Karpas-422 (cell line): ENCODE results near the gene MYMK. TPM values are rescaled to one million over a fixed set of nuclear protein-coding genes. Genes with fewer than 3 reads are reported as not detected.

Experiments
- DNase-seq: peaks from one replicate; pipeline ENCODE4 v3.0.0-alpha.2; 2015
- H2AFZ ChIP-seq: fragments of 200-600 bp; sonication (generic); 2 replicates; pipeline ENCODE4 v1.6.1; 2014; ENCODE audit warnings: antibody characterized with exemption, low read length, mixed read lengths
- H3K27ac ChIP-seq: fragments of 200-600 bp; sonication (generic); 2 replicates; pipeline ENCODE4 v1.5.1; 2014; ENCODE audit warnings: mild to moderate bottlenecking, low read length, moderate library complexity
- H3K27me3 ChIP-seq: fragments of 200-600 bp; sonication (generic); 2 replicates; pipeline ENCODE4 v1.6.1; 2014; ENCODE audit warnings: low read length, mixed read lengths
- H3K36me3 ChIP-seq: fragments of 200-600 bp; sonication (generic); 2 replicates; pipeline ENCODE4 v1.6.1; 2014; ENCODE audit warnings: low read length, mixed read lengths; ENCODE audit not compliant: insufficient read depth
- H3K4me1 ChIP-seq: fragments of 200-600 bp; sonication (generic); 2 replicates; pipeline ENCODE4 v1.6.1; 2014; ENCODE audit warnings: mild to moderate bottlenecking, low read length, mixed read lengths
- H3K4me2 ChIP-seq: fragments of 200-600 bp; sonication (generic); 2 replicates; pipeline ENCODE4 v1.6.1; 2014; ENCODE audit warnings: low read length, low read depth, mild to moderate bottlenecking; ENCODE audit not compliant: poor library complexity, severe bottlenecking
- H3K4me3 ChIP-seq: fragments of 200-600 bp; sonication (generic); 2 replicates; pipeline ENCODE4 v1.5.1; 2014; ENCODE audit warnings: mild to moderate bottlenecking, antibody characterized with exemption, low read length, mixed read lengths
- H3K79me2 ChIP-seq: fragments of 200-600 bp; sonication (generic); 2 replicates; pipeline ENCODE4 v1.6.1; 2014; ENCODE audit warnings: mild to moderate bottlenecking, low read length, mixed read lengths
- H3K9ac ChIP-seq: fragments of 200-600 bp; sonication (generic); 2 replicates; pipeline ENCODE4 v1.6.0; 2014; ENCODE audit warnings: low read length
- H3K9me2 ChIP-seq: fragments of 200-600 bp; sonication (generic), shearing (Covaris generic); replicated peaks from 2 replicates; pipeline ENCODE4 v1.6.0; 2014; ENCODE audit warnings: mild to moderate bottlenecking, low read length, moderate library complexity; ENCODE audit not compliant: insufficient read depth
- H3K9me3 ChIP-seq: fragments of 300-700, 200-600 bp; sonication (generic); 2 replicates; pipeline ENCODE4 v1.6.1; 2014; ENCODE audit warnings: low read length, mixed read lengths
- H4K20me1 ChIP-seq: fragments of 200-600 bp; sonication (generic); 2 replicates; pipeline ENCODE4 v1.6.1; 2014; ENCODE audit warnings: mild to moderate bottlenecking, antibody characterized with exemption, low read length, low read depth; ENCODE audit not compliant: insufficient read depth
- total RNA-seq: library from RNA; depleted of rRNA; stranded (reverse); fragments of >200 nt; shearing (Covaris generic); gene quantifications from 2 replicates; pipeline ENCODE4 v1.2.3, GENCODE V29; 2014; ENCODE audit warnings: low replicate concordance

Gene MYMK
- total RNA-seq, 1 experiment from 2014 or later: not detected

GRCh38 chr9:133516256-133516960 is 8.4 kb downstream of the MYMK start:
- Histone ChIP-seq H3K79me2 (no peaks in the 10 kb centered on the region), H3K36me3 (no peaks in the 10 kb centered on the region), H3K9ac (no peak overlapping the region), H2AFZ (no peak overlapping the region), H4K20me1 (no peaks in the 10 kb centered on the region), H3K9me2 (no peaks in the 10 kb centered on the region), H3K27me3 (no peaks in the 10 kb centered on the region), H3K9me3 (no peaks in the 10 kb centered on the region; the same call in 1 of the 2 replicates), H3K4me3 (no peak overlapping the region), H3K4me2 (no peak overlapping the region), H3K4me1 (no peaks in the 10 kb centered on the region), H3K27ac (no peak overlapping the region)
- no peak for DNase-seq

GRCh38 chr9:133515615-133516255 is 9.0 kb downstream of the MYMK start:
- no peaks in the 10 kb centered on the region for H3K27me3 ChIP-seq
- no peak overlapping the region for H2AFZ ChIP-seq
- H3K9me3 ChIP-seq: no peaks in the 10 kb centered on the region; the same call in 1 of the 2 replicates
- H3K27ac ChIP-seq: no peak overlapping the region
- DNase-seq: no peak
- no peaks in the 10 kb centered on the region for H3K36me3 ChIP-seq
- no peaks in the 10 kb centered on the region for H3K9me2 ChIP-seq
- H3K4me3 ChIP-seq: no peak overlapping the region
- H3K9ac ChIP-seq: no peak overlapping the region
- no peaks in the 10 kb centered on the region for H4K20me1 ChIP-seq
- H3K4me2 ChIP-seq: no peak overlapping the region
- H3K4me1 ChIP-seq: no peaks in the 10 kb centered on the region
- no peaks in the 10 kb centered on the region for H3K79me2 ChIP-seq

GRCh38 chr9:133515240-133515610 is 9.5 kb downstream of the MYMK start:
- no peak for DNase-seq
- H2AFZ ChIP-seq: no peak overlapping the region

GRCh38 chr9:133514460-133515239 is 10.1 kb downstream of the MYMK start:
- H3K4me2 ChIP-seq: no peak overlapping the region

More at GRCh38 chr9:133515240-133515610, 9.5 kb downstream of the MYMK start:
- H3K9me2 ChIP-seq: no peaks in the 10 kb centered on the region
- H3K9ac ChIP-seq: no peak overlapping the region
- H4K20me1 ChIP-seq: no peaks in the 10 kb centered on the region
- no peaks in the 10 kb centered on the region for H3K4me1 ChIP-seq
- no peaks in the 10 kb centered on the region for H3K79me2 ChIP-seq
- no peaks in the 10 kb centered on the region for H3K36me3 ChIP-seq
- H3K9me3 ChIP-seq: no peaks in the 10 kb centered on the region; the same call in 1 of the 2 replicates
- no peak overlapping the region for H3K4me2 ChIP-seq
- no peaks in the 10 kb centered on the region for H3K27me3 ChIP-seq
- H3K27ac ChIP-seq: no peak overlapping the region
- H3K4me3 ChIP-seq: no peak overlapping the region

GRCh38 chr9:133513214-133514100 is 11.3 kb downstream of the MYMK start:
- H3K4me2 ChIP-seq: no peak overlapping the region
- no peaks in the 10 kb centered on the region for H3K9me2 ChIP-seq
- no peaks in the 10 kb centered on the region for H3K4me1 ChIP-seq
- H3K36me3 ChIP-seq: no peaks in the 10 kb centered on the region
- DNase-seq: no peak
- no peaks in the 10 kb centered on the region for H3K79me2 ChIP-seq
- H3K9ac ChIP-seq: no peak overlapping the region
- no peak overlapping the region for H3K4me3 ChIP-seq
- H4K20me1 ChIP-seq: no peaks in the 10 kb centered on the region
- no peaks in the 10 kb centered on the region; the same call in 1 of the 2 replicates for H3K9me3 ChIP-seq
- H3K27ac ChIP-seq: no peak overlapping the region
- H3K27me3 ChIP-seq: no peaks in the 10 kb centered on the region
- H2AFZ ChIP-seq: no peak overlapping the region

More at GRCh38 chr9:133514460-133515239, 10.1 kb downstream of the MYMK start:
- no peak overlapping the region for H2AFZ ChIP-seq
- no peak overlapping the region for H3K4me3 ChIP-seq
- H3K27me3 ChIP-seq: no peaks in the 10 kb centered on the region
- no peaks in the 10 kb centered on the region for H3K4me1 ChIP-seq
- H3K79me2 ChIP-seq: no peaks in the 10 kb centered on the region
- H3K27ac ChIP-seq: no peak overlapping the region
- DNase-seq: no peak
- no peaks in the 10 kb centered on the region for H4K20me1 ChIP-seq
- H3K9ac ChIP-seq: no peak overlapping the region
- H3K36me3 ChIP-seq: no peaks in the 10 kb centered on the region
- no peaks in the 10 kb centered on the region; the same call in 1 of the 2 replicates for H3K9me3 ChIP-seq
- no peaks in the 10 kb centered on the region for H3K9me2 ChIP-seq

GRCh38 chr9:133512253-133513213 is 12.2 kb downstream of the MYMK start:
- H3K9me3 ChIP-seq: no peaks in the 10 kb centered on the region; the same call in 1 of the 2 replicates
- no peaks in the 10 kb centered on the region for H3K4me1 ChIP-seq
- no peak overlapping the region for H3K27ac ChIP-seq
- no peak overlapping the region for H3K9ac ChIP-seq
- no peak for DNase-seq
- no peaks in the 10 kb centered on the region for H3K79me2 ChIP-seq
- H3K27me3 ChIP-seq: no peaks in the 10 kb centered on the region
- H3K9me2 ChIP-seq: no peaks in the 10 kb centered on the region
- H4K20me1 ChIP-seq: no peaks in the 10 kb centered on the region
- no peak overlapping the region for H2AFZ ChIP-seq
- no peaks in the 10 kb centered on the region for H3K36me3 ChIP-seq
- H3K4me2 ChIP-seq: no peak overlapping the region
- H3K4me3 ChIP-seq: no peak overlapping the region

- H3K4me3 ChIP-seq: no peak overlapping the region
- H2AFZ ChIP-seq: no peak overlapping the region
- H3K9me2 ChIP-seq: no peaks in the 10 kb centered on the region
Measured at GRCh38 chr9:133511607-133512006, 13.2 kb downstream of the MYMK start.

More at GRCh38 chr9:133511607-133512006, 13.2 kb downstream of the MYMK start:
- no peak for DNase-seq
- no peak overlapping the region for H3K27ac ChIP-seq
- no peak overlapping the region for H3K4me2 ChIP-seq
- H3K9ac ChIP-seq: no peak overlapping the region
- H4K20me1 ChIP-seq: no peaks in the 10 kb centered on the region
- H3K4me1 ChIP-seq: no peaks in the 10 kb centered on the region
- H3K9me3 ChIP-seq: no peaks in the 10 kb centered on the region; the same call in 1 of the 2 replicates
- H3K27me3 ChIP-seq: no peaks in the 10 kb centered on the region
- H3K36me3 ChIP-seq: no peaks in the 10 kb centered on the region
- no peaks in the 10 kb centered on the region for H3K79me2 ChIP-seq
